Measurements from ENCODE around the gene SERPINA6.

SERPINA6 gene

DNA sequence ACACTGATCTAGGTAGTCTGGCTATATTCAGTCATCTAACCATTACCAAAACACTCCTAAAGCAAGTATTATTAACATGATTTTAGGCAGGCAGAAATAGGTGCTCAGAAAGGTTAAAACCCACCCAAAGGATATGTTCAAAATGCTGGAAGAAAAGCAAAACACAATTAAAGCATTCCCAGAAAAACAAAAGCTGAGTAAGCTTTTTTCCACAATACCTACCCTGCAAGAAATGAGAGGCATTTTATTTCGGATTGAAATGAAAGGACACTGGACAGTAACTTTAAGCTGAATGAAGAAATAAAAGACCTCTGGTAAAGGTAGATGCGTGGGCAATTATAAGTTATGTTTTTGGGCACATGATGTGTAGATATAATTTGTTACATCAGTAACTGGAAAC lies 8.2 kb downstream of the SERPINA6 start:
- no peak for DNase-seq
- no peak overlapping the region for H3K9ac ChIP-seq (ENCODE audit: low read length)
- no peak overlapping the region for H3K18ac ChIP-seq (ENCODE audit: low read length)
- H2BK120ac ChIP-seq (ENCODE audit: insufficient read depth, low read length, poor library complexity) = no peak overlapping the region
- H3K4ac ChIP-seq (ENCODE audit: low read depth, low read length) = no peak overlapping the region
- no peak overlapping the region for H4K12ac ChIP-seq (ENCODE audit: low read depth, low read length)
- H4K8ac ChIP-seq (ENCODE audit: low read depth, low read length) = no peak overlapping the region
- H3K14ac ChIP-seq (ENCODE audit: low read length) = no peak overlapping the region
- H3K4me3 ChIP-seq (ENCODE audit: low read depth, low read length) = no peak overlapping the region
- H2BK5ac ChIP-seq (ENCODE audit: low read depth, low read length, poor library complexity) = no peak overlapping the region
- no peak overlapping the region for H2AFZ ChIP-seq (ENCODE audit: insufficient read depth, low read length, poor library complexity)
- H4K91ac ChIP-seq (ENCODE audit: low read depth, low read length) = no peak overlapping the region
- H3K79me1 ChIP-seq (ENCODE audit: low read length) = no peaks in the 10 kb centered on the region
- no peaks in the 10 kb centered on the region for H3K36me3 ChIP-seq (ENCODE audit: control insufficient read depth in 1 of 2, insufficient read depth in 2 of 2, low read length in 2 of 2)
- H3K23ac ChIP-seq (ENCODE audit: low read length) = no peak overlapping the region
- no peak overlapping the region for H3K27ac ChIP-seq (ENCODE audit: low read depth, low read length)
- peaks cover 2% of the 10 kb centered on the region for H3K27me3 ChIP-seq (ENCODE audit: insufficient read depth, low read length)
- no peak overlapping the region for H2AK5ac ChIP-seq (ENCODE audit: low read length)
- peaks cover 3% of the 10 kb centered on the region for H3K9me3 ChIP-seq (ENCODE audit: insufficient read depth, low read depth, low read length)
- no peak overlapping the region for H3K4me2 ChIP-seq (ENCODE audit: low read length)
- H2BK12ac ChIP-seq (ENCODE audit: low read length) = no peak overlapping the region
- no peaks in the 10 kb centered on the region for H3K4me1 ChIP-seq (ENCODE audit: control insufficient read depth in 1 of 2, insufficient read depth in 2 of 2, low read length in 2 of 2)
- no CpG with 5 or more reads among the region's 2 CpGs for WGBS (ENCODE audit: extremely low coverage, insufficient coverage, insufficient read length)
- no peaks in the 10 kb centered on the region for H3K79me2 ChIP-seq (ENCODE audit: control insufficient read depth, insufficient read depth, low read length, poor library complexity)

GRCh38 chr14:94313991-94314655 lies 9.0 kb downstream of the SERPINA6 start:
- no peak overlapping the region for H2AK5ac ChIP-seq (ENCODE audit: low read length)
- H3K27ac ChIP-seq (ENCODE audit: low read depth, low read length) = no peak overlapping the region
- no peak overlapping the region for H2AFZ ChIP-seq (ENCODE audit: insufficient read depth, low read length, poor library complexity)
- no peak overlapping the region for H2BK12ac ChIP-seq (ENCODE audit: low read length)
- H3K4me2 ChIP-seq (ENCODE audit: low read length) = no peak overlapping the region
- H3K4ac ChIP-seq (ENCODE audit: low read depth, low read length) = no peak overlapping the region
- no peak overlapping the region for H3K14ac ChIP-seq (ENCODE audit: low read length)
- H3K4me1 ChIP-seq (ENCODE audit: control insufficient read depth in 1 of 2, insufficient read depth in 2 of 2, low read length in 2 of 2) = no peaks in the 10 kb centered on the region
- H3K36me3 ChIP-seq (ENCODE audit: control insufficient read depth in 1 of 2, insufficient read depth in 2 of 2, low read length in 2 of 2) = no peaks in the 10 kb centered on the region
- H4K12ac ChIP-seq (ENCODE audit: low read depth, low read length) = no peak overlapping the region
- no peaks in the 10 kb centered on the region for H3K79me2 ChIP-seq (ENCODE audit: control insufficient read depth, insufficient read depth, low read length, poor library complexity)
- H2BK5ac ChIP-seq (ENCODE audit: low read depth, low read length, poor library complexity) = no peak overlapping the region
- no peak overlapping the region for H3K23ac ChIP-seq (ENCODE audit: low read length)
- H3K4me3 ChIP-seq (ENCODE audit: low read depth, low read length) = no peak overlapping the region
- H2BK120ac ChIP-seq (ENCODE audit: insufficient read depth, low read length, poor library complexity) = no peak overlapping the region
- no CpG with 5 or more reads among the region's 8 CpGs for WGBS (ENCODE audit: extremely low coverage, insufficient coverage, insufficient read length)
- H4K91ac ChIP-seq (ENCODE audit: low read depth, low read length) = no peak overlapping the region
- H3K27me3 ChIP-seq (ENCODE audit: insufficient read depth, low read length) = peaks cover 2% of the 10 kb centered on the region
- no peak for DNase-seq
- H3K18ac ChIP-seq (ENCODE audit: low read length) = no peak overlapping the region
- H3K9ac ChIP-seq (ENCODE audit: low read length) = no peak overlapping the region
- no peaks in the 10 kb centered on the region for H3K79me1 ChIP-seq (ENCODE audit: low read length)
- H3K9me3 ChIP-seq (ENCODE audit: insufficient read depth, low read depth, low read length) = peaks cover 6% of the 10 kb centered on the region
- no peak overlapping the region for H4K8ac ChIP-seq (ENCODE audit: low read depth, low read length)

DNA sequence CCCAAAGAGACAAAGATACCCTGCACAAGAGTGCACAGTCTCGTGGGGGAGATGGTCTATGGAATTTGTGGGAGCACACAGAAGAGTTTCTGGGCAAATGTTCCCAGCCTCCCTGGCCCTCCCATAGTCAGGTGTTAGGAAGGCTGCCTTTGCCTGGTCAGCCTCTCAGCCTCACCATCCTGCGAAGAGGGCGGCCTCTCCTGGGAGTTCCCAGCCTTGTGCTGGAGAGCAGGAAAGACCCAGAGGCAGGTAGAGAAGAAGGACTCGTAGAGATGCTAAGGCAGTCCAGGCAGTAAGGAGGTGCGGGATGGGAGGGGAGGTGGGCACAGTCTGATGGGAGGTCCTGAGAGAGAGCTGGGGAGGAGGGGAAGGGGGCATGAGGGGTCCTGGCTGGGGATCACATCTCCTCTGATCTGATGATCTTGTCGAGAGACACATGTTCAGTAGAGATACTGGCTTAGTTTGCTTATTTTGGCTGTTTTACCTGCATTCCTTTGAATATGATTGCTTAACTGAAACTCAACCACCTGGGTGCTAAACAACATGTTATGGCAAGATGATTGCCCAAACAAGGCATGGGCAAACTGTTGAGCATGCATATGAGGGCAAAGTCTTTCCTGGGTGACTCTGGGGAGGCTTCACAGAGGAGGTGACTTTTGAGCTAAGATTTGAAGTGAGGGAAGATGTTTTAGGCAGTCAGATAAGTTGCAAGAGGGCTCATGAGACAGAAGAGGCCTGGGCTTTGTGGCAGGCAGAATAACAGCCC lies 10.5 kb downstream of the SERPINA6 start:
- Histone ChIP-seq H3K18ac (ENCODE audit: low read length) (no peak overlapping the region), H2AK5ac (ENCODE audit: low read length) (no peak overlapping the region), H3K27ac (ENCODE audit: low read depth, low read length) (no peak overlapping the region), H3K4me3 (ENCODE audit: low read depth, low read length) (no peak overlapping the region), H3K14ac (ENCODE audit: low read length) (no peak overlapping the region), H2BK5ac (ENCODE audit: low read depth, low read length, poor library complexity) (no peak overlapping the region), H3K27me3 (ENCODE audit: insufficient read depth, low read length) (peaks cover 2% of the 10 kb centered on the region), H4K8ac (ENCODE audit: low read depth, low read length) (no peak overlapping the region), H3K9me3 (ENCODE audit: insufficient read depth, low read depth, low read length) (peaks cover 6% of the 10 kb centered on the region), H3K36me3 (ENCODE audit: control insufficient read depth in 1 of 2, insufficient read depth in 2 of 2, low read length in 2 of 2) (no peaks in the 10 kb centered on the region), H3K4ac (ENCODE audit: low read depth, low read length) (no peak overlapping the region), H3K4me2 (ENCODE audit: low read length) (no peak overlapping the region), H4K12ac (ENCODE audit: low read depth, low read length) (no peak overlapping the region), H3K79me2 (ENCODE audit: control insufficient read depth, insufficient read depth, low read length, poor library complexity) (no peaks in the 10 kb centered on the region), H3K9ac (ENCODE audit: low read length) (peak overlapping the region; percentile 26), H2BK12ac (ENCODE audit: low read length) (no peak overlapping the region), H2BK120ac (ENCODE audit: insufficient read depth, low read length, poor library complexity) (no peak overlapping the region), H4K91ac (ENCODE audit: low read depth, low read length) (no peak overlapping the region), H3K79me1 (ENCODE audit: low read length) (no peaks in the 10 kb centered on the region), H3K4me1 (ENCODE audit: control insufficient read depth in 1 of 2, insufficient read depth in 2 of 2, low read length in 2 of 2) (no peaks in the 10 kb centered on the region), H3K23ac (ENCODE audit: low read length) (no peak overlapping the region), H2AFZ (ENCODE audit: insufficient read depth, low read length, poor library complexity) (no peak overlapping the region)
- no CpG with 5 or more reads among the region's 6 CpGs for WGBS (ENCODE audit: extremely low coverage, insufficient coverage, insufficient read length)
- no peak for DNase-seq

GRCh38 chr14:94310248-94310647 lies 12.9 kb downstream of the SERPINA6 start:
- H2AFZ ChIP-seq (ENCODE audit: insufficient read depth, low read length, poor library complexity) = no peak overlapping the region
- no peak overlapping the region for H3K14ac ChIP-seq (ENCODE audit: low read length)
- peaks cover 2% of the 10 kb centered on the region for H3K27me3 ChIP-seq (ENCODE audit: insufficient read depth, low read length)
- no peaks in the 10 kb centered on the region for H3K36me3 ChIP-seq (ENCODE audit: control insufficient read depth in 1 of 2, insufficient read depth in 2 of 2, low read length in 2 of 2)
- H3K9me3 ChIP-seq (ENCODE audit: insufficient read depth, low read depth, low read length) = peaks cover 6% of the 10 kb centered on the region
- no CpG with 5 or more reads among the region's 3 CpGs for WGBS (ENCODE audit: extremely low coverage, insufficient coverage, insufficient read length)
- H4K12ac ChIP-seq (ENCODE audit: low read depth, low read length) = no peak overlapping the region
- no peak for DNase-seq
- no peak overlapping the region for H3K4ac ChIP-seq (ENCODE audit: low read depth, low read length)
- no peak overlapping the region for H2BK12ac ChIP-seq (ENCODE audit: low read length)
- no peaks in the 10 kb centered on the region for H3K79me1 ChIP-seq (ENCODE audit: low read length)
- H3K27ac ChIP-seq (ENCODE audit: low read depth, low read length) = no peak overlapping the region
- no peak overlapping the region for H3K9ac ChIP-seq (ENCODE audit: low read length)
- H3K4me2 ChIP-seq (ENCODE audit: low read length) = no peak overlapping the region
- H4K91ac ChIP-seq (ENCODE audit: low read depth, low read length) = no peak overlapping the region
- H2BK120ac ChIP-seq (ENCODE audit: insufficient read depth, low read length, poor library complexity) = no peak overlapping the region
- no peak overlapping the region for H3K4me3 ChIP-seq (ENCODE audit: low read depth, low read length)
- H2BK5ac ChIP-seq (ENCODE audit: low read depth, low read length, poor library complexity) = no peak overlapping the region
- no peak overlapping the region for H2AK5ac ChIP-seq (ENCODE audit: low read length)
- H3K18ac ChIP-seq (ENCODE audit: low read length) = no peak overlapping the region
- H3K4me1 ChIP-seq (ENCODE audit: control insufficient read depth in 1 of 2, insufficient read depth in 2 of 2, low read length in 2 of 2) = no peaks in the 10 kb centered on the region
- H4K8ac ChIP-seq (ENCODE audit: low read depth, low read length) = no peak overlapping the region
- H3K79me2 ChIP-seq (ENCODE audit: control insufficient read depth, insufficient read depth, low read length, poor library complexity) = no peaks in the 10 kb centered on the region
- no peak overlapping the region for H3K23ac ChIP-seq (ENCODE audit: low read length)

Data from trophoblast cell (in vitro differentiated cells and primary cell).